Upper lobe of left lung (tissue), 4 donors: ENCODE results near the gene ADAM15.

Source experiments
- CTCF ChIP-seq, 6 experiments: fragments of 450-650 bp in 4 of 6; fragments of 200-600 bp in 2 of 6; sonication (generic) in 2 of 6; IDR thresholded peaks; one replicate each; pipeline ENCODE4 v1.5.1; 2016 to 2019; ENCODE audit warnings: antibody characterized with exemption in 6 of 6
- EP300 ChIP-seq, 4 donors: sonication (generic); formaldehyde crosslinking; IDR thresholded peaks; one replicate each; pipeline ENCODE4 v1.5.1; 2017; ENCODE audit warnings: antibody characterized with exemption in 4 of 4, control low read depth in 2 of 4
- POLR2A ChIP-seq, 4 donors: fragments of 450-650 bp; IDR thresholded peaks; one replicate each; pipeline ENCODE4 v1.5.1; 2016 to 2017; ENCODE audit warnings: antibody characterized with exemption in 4 of 4, mild to moderate bottlenecking in 2 of 4
- POLR2AphosphoS5 ChIP-seq, 2 donors: sonication (generic); formaldehyde crosslinking; IDR thresholded peaks; one replicate each; pipeline ENCODE4 v1.5.1; 2017; ENCODE audit warnings: antibody characterized with exemption in 2 of 2

- TF ChIP-seq POLR2AphosphoS5 (IDR thresholded peaks at IDR 0.05) = no peak
- no peak for TF ChIP-seq CTCF (IDR thresholded peaks at IDR 0.05)
- no peak for TF ChIP-seq EP300 (IDR thresholded peaks at IDR 0.05)
- no peak for TF ChIP-seq POLR2A (IDR thresholded peaks at IDR 0.05)
Observed at GRCh38 chr1:155080312-155081228, 29.5 kb downstream of the ADAM15 start.
